ENCODE data around the gene PCGF5.
"Not testable (repeated sequence)": the region's sequence is repeated elsewhere in the genome, so short reads cannot be mapped to it uniquely, and the experiment has no call there.

The PCGF5 gene

GRCh38 chr10:91210435-91210834 lies 10.0 kb upstream of the PCGF5 start:
- no peak for DNase-seq

DNA sequence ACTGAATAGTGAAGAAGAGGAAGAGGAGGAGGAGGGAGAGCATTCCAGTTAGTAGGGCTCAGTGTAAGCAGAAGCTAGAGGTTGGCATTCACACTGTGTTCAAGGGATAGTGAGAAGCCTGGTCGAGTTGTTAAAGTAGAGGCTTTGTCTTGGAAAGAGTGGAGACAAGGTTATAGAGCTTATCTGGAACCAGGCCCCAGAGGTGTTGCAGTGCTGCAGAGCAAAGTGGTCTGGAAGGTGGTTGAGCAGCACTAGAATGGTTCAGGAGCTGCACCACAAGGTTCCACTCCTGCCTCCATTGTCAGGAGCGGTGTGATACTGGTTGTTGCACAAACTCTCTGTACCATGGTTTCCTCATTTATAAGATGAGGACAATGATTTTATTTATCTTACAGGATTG lies 8.8 kb upstream of the PCGF5 start:
- DNase-seq: no peak

GRCh38 chr10:91214911-91215310 lies 5.6 kb upstream of the PCGF5 start:
- no peak for DNase-seq

DNA sequence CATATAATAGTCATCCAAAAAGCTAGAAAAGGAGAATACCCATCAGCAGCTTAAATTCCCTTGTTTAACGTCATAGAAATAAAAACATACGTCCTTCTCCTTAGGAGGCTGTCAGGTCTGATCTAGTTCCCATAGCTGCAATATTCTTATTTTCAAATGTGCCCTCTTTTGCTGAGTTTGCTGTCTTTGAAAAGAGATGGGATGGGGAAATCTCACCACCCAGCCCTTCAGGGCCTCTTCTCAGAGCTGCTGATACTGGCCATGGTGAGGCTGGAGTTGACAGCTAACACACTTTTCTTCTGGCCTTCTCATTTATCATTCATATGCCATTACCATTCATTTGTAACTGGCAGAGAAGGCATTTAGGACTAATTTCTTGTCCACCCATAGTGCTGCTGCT lies 5.1 kb upstream of the PCGF5 start:
- no peak for DNase-seq

- DNase-seq: no peak
Observed at GRCh38 chr10:91219371-91220193, 881 bp upstream of the PCGF5 start.

DNA sequence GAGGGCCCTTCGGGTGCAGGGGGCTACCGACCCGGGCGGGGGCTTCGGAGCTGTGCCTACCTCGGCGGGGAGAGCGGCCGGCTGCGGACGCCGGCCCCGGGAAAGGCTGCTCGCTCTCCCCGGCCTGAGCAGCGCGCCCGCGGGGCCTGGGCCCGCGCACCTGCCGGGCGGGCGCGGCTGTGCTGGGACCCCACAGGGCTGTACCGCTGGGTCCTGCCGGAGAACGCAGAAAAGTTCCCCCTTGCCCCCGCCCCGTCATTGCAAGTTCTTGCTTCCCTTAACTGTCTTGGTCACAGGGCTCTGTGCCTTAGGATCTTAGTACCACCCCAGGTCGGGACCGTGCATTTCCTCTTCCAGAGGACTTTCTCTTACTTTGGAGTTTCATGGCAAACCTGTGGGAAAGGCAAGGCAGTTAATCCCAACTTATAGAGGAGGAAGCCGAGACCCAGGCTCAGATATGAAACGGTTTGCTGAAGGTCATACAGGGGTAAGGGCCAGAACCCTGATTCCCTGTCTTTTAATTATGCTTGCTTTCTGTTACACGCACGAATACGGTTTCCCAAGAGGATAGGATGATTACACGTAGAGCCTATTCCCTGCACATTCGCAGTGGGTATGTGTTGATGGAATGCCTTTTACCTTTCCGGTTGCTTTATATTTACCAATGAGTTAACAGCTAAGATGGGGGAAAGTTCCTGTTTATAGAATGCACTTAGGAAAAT lies 652 bp downstream of the PCGF5 start:
- DNase-seq: no peak

DNA sequence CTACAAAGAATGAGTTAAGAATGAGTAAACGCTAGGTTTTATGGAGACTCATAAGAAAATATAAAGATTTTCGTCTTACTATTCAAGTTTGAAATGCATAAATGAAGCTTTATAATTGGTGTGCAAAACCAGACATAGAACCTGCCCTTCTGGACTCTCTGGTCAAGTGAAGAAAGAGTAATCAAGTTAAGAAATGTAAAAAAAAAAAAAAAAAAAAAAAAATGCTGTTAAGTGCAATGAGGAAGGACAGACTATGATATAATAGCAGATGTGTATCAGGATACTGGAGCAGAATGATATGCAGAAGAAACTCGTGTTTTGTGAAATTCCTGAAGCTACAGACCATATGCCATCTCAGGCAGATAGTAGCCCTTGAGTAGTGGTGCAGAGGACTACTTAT lies 5.6 kb downstream of the PCGF5 start:
- no peak for DNase-seq

- no peak for DNase-seq
Observed at GRCh38 chr10:91227576-91227975, 7.1 kb downstream of the PCGF5 start.

GRCh38 chr10:91229683-91230082 lies 9.2 kb downstream of the PCGF5 start:
- DNase-seq: no peak

- no peak for DNase-seq
Observed at GRCh38 chr10:91238191-91238590, 17.7 kb downstream of the PCGF5 start.

DNA sequence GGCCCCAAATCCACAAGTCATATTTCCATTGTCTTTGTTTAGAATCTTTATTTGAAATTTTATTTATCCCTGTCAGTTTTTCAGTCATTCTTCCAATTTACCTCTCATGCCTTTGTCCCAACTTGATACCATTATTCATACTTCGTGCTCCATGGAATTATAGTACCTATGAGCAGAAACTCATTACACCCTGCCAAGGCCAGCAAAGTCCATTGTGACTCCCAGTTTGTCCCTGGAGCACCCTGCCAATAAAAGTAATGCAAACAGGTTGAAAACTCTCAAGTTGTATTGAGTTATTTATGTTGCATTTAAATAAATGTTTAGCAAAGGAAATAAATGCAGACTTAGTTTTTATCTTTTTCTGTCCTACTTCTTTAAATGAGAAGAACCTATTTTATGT lies 19.3 kb downstream of the PCGF5 start:
- no peak for DNase-seq

DNA sequence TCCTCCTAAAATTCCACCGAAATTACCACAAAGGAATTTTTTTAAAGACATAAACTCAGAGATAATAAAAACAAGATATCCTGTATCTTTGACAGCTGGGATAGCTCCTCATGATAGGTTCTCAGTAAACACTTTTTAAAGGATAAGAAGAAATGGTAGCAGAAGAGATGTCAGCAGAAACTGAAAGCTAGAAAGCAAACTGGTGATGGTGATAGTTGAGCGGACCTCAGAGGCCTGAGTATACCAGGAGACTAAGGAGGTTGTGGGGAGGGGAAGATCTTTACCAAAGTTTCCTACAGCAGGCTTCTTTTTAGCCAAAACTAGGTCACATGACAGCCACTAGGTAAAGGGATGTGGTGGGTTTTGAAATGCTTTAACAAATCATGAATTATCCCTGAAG lies 22.5 kb downstream of the PCGF5 start:
- DNase-seq: no peak

GRCh38 chr10:91247360-91248111 lies 27.1 kb downstream of the PCGF5 start:
- DNase-seq: no peak

DNA sequence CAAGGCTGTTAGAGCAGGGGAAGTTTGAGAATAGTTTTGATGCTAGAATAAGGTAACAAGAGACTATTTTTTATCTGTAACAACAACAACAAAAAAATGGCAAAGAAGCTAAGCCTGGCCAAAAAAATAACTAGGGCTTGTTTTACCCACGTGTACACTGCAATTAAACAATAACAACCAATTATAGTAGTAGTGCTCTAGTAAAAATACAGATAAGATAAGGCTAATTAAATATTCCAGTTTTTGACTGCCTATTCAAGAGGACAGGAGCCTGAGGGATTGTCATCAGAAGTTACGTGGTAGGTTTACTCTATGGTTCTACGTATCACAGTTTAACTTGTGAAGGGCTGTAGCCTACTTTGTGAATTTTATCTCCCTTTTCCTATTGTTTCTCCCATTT lies 29.2 kb downstream of the PCGF5 start:
- DNase-seq: no peak

GRCh38 chr10:91250341-91250740 lies 29.9 kb downstream of the PCGF5 start:
- DNase-seq: no peak

- DNase-seq: no peak
Observed at GRCh38 chr10:91251430-91252056, 31.1 kb downstream of the PCGF5 start.

DNA sequence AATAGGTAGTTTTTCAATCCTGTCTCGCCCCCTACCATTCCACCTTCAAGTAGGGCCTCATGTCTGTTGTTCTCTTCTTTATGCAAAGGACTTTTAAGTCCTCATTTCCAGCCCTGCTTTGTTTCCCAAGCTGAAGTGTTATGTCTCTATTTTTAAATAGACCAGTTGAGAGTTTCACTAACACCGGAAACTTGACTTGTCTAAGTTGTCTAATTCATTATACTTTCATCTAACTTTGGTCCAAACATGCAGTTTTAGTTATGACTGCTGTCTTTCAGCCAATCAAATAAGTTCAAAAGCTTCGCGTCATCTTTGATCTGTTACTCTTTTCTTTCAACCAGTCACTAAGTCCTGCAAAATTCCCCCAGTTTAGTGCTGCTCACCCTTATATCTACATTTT lies 32.8 kb downstream of the PCGF5 start:
- DNase-seq: no peak

GRCh38 chr10:91257310-91257709 lies 36.8 kb downstream of the PCGF5 start:
- no peak for DNase-seq

DNA sequence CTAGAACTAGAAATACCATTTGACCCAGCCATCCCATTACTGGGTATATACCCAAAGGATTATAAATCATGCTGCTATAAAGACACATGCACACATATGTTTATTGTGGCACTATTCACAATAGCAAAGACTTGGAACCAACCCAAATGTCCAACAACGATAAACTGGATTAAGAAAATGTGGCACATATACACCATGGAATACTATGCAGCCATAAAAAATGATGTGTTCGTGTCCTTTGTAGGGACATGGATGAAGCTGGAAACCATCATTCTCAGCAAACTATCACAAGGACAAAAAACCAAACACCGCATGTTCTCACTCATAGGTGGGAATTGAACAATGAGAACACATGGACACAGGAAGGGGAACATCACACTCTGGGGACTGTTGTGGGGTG lies 40.0 kb downstream of the PCGF5 start:
- DNase-seq: not testable (repeated sequence)

DNA sequence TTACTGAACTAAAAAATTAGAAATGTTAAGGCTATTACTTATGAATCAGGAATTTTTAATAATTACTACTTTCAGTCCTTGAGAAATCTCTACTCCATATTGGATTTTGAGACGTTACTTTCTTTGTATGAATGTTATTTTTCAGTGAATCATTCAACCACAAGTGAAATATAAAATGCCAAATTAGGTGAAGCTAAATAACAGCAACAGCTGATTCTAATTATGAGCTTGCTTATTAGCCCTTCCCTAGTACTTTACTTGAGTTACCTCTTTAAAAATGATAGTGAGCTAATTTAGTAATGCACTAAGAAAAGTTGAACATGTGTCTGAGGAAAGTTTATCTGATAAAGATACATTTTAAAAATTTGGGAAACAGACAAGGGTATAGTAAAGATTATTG lies 51.4 kb downstream of the PCGF5 start:
- DNase-seq: no peak

GRCh38 chr10:91284486-91285090 lies 64.1 kb downstream of the PCGF5 start:
- no peak for DNase-seq

- DNase-seq: no peak
Observed at GRCh38 chr10:91286572-91286971, 66.1 kb downstream of the PCGF5 start.

GRCh38 chr10:91287276-91287675 lies 66.8 kb downstream of the PCGF5 start:
- no peak for DNase-seq
